ENCODE data around the gene SPINK1.
"Not testable (repeated sequence)": the region's sequence is repeated elsewhere in the genome, so short reads cannot be mapped to it uniquely, and the experiment has no call there.

The SPINK1 gene, protein sequence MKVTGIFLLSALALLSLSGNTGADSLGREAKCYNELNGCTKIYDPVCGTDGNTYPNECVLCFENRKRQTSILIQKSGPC

DNA sequence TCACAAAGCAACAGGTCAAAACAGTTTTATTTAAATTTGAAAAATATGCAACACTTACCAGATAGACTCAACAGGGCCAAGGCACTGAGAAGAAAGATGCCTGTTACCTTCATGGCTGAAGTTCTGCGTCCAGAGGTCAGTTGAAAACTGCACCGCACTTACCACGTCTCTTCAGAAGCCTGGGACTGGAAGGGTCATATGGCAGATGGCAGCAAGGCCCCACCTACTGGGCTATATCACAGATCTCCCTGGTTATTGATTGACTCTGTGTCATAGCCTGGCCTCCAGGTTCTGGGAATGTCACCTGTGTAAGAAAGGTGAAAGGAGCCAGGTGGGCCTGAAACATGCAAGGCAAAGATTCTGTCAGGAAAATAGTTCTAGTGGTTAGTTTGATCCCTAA is at the start of gene SPINK1:
Gene SPINK1 (minus strand): TSS at position 207 of the 400 bp plus-strand sequence. CDS start 94 bp downstream, at position 113.
- no peak for DNase-seq (ENCODE audit: low read depth in 2 of 2)

DNA sequence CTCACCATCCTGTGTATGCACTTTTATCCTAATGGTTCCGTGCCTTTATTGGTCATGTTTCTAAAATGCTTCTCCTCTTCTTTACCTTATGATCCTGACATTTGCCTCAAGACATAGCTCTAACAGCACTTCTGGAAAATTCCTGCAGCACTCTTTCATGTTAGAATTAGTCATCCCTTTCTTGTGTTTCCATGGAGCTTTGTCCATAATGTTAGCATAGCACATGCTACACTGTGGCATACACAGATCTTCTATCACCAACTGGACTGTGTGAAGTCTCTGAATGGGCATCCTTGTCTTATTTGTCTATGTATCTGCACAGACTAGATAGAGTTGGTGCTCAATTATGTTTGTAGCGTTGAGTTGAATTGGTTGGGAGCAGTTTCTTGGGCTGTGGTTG is 49.0 kb upstream of the SPINK1 start:
- no peak for DNase-seq (ENCODE audit: low read depth in 2 of 2)

DNA sequence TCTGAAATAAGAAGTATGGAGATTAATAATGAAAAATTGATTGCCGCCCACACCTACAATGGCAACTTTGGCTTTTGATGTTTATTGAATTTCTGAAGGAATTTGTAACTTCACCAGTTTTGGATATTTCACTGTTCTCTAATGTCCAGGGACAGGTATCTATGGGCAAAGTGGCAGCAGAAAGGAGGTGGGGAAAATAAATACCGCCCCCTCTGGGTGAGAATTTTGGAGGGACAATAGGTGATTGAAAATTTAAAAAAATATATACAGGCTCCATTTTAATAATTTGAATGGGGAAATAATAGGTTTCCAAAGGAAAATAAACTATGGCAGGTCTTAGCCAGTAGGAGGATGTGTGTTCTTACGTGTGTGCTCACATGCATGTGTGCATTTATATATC is 48.3 kb upstream of the SPINK1 start:
- no peak for DNase-seq (ENCODE audit: low read depth in 2 of 2)

DNA sequence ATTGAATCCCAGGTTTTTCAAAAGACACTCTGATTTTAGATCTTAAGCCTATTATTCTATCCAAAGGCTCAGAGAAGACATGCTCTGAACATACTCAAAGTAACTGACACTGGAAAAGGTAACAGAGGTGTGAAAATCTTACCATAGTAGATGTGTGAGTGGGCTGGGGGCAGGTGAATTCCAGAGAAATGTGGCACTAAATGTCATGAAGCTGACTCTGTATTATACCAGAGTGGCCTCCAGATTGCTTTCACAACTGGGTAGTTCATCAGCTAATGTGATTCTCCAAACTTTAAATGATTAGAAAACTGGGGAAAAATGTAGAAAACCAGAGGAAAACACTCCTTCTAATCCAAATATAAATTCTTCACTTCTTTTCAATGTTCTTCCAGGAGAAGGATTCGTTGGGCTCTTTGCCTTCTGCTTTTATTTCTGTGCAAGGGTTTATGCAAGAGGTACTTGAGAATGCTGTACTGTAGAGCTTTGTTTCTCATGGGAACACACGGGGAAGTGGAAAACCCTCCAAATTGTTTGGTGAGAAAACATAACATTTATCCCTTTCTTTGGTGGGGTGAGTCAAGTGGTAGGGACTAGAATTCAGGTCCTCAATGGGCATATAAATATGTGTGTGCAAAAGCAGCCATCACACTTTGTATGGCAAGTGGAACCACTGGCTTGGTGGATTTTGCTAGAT is 46.7 kb upstream of the SPINK1 start, which contains the start of gene SCGB3A2:
Gene SCGB3A2 (plus strand): TSS at position 646 of the 694 bp plus-strand sequence. CDS start 93 bp downstream, outside the sequence.
- DNase-seq (ENCODE audit: low read depth in 2 of 2), result no peak

DNA sequence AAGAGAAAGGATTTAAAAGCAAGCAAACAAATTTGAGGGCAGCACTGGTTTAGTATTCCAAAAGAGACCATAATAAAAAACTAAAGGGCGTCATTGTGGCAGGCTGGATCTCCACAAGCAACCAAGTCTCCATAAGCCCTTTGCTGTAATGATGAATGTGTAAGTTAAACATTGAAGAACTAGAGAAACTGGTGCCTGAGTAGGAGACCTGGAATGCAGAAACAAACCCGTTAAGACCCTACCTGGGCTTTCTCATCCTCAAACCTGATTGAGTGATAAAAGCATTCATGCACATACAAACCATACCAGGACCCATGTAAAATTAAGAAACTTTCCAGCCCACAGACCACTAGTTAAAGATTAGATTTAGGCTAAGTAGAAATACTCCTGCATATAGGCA is 45.2 kb upstream of the SPINK1 start:
- no peak for DNase-seq (ENCODE audit: low read depth in 2 of 2)

DNA sequence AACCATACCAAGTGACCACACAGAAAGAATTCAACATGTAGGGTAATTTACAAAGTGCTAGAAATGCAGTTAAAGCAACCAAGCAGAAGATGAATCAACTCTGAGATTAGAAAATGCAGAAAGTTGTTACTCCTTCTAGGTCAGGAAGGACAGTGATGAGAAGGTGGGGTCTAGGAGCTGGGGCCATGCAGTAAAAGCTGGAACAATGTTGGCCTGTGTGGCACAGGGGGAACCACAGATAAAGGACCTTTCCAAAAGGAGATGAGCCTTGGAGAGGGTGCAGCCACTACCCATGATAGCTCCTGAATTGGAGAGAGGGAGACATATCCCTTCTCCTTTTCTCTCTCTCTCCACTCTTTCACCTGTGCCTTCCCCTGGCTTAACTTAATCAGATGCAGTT is 44.7 kb upstream of the SPINK1 start:
- DNase-seq (ENCODE audit: low read depth in 2 of 2), result no peak

DNA sequence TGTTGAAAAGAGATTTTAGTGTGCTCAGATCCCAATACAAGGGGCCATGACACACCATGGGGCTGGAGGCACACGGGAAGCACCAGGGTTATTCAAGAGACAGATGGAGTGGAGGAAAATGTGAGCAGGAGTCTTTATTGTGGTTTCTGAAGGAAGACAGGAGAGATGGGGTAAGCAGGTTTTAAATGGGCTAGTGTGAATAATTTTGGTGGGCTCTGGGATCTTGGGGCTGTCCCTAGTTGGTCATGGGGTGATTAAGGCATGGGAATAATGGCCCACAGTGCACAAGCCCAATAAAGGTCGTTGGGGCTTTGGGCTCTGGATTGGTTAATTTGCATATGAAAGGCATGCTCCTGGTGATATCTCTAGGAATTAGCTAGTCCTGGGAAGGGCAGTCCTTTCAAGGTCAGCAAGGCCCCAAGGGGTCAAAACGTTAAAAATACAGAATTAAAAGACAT is 43.5 kb upstream of the SPINK1 start:
- no peak for DNase-seq (ENCODE audit: low read depth in 2 of 2)

DNA sequence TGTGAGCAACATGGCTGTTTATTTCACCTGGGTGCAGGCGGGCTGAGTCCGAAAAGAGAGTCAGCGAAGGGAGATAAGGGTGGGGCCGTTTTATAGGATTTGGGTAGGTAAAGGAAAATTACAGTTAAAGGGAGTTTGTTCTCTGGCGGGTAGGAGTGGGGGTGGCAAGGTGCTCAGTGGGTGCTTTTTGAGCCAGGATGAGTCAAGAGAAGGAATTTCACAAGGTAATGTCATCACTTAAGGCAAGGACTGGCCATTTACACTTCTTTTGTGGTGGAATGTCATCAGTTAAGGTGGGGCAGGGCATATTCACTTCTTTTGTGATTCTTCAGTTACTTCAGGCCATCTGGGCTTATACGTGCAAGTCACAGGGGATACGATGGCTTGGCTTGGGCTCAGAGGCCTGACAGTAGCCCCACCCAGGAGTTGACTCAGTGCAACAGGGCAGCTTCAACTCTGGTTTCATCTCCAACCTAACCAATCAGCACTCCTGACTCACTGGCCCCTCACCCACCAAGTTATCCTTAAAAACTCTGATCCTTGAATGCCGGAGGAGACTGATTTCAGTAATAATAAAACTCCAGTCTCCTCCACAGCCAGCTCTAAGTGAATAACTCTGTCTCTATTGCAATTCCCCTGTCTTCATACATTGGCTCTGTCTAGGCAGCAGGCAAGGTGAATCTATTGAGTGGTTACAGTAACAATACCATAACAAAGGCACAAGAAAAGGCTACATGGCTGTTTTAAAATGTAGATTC is 42.8 kb upstream of the SPINK1 start:
- not testable (repeated sequence) for DNase-seq (ENCODE audit: low read depth in 2 of 2)

DNA sequence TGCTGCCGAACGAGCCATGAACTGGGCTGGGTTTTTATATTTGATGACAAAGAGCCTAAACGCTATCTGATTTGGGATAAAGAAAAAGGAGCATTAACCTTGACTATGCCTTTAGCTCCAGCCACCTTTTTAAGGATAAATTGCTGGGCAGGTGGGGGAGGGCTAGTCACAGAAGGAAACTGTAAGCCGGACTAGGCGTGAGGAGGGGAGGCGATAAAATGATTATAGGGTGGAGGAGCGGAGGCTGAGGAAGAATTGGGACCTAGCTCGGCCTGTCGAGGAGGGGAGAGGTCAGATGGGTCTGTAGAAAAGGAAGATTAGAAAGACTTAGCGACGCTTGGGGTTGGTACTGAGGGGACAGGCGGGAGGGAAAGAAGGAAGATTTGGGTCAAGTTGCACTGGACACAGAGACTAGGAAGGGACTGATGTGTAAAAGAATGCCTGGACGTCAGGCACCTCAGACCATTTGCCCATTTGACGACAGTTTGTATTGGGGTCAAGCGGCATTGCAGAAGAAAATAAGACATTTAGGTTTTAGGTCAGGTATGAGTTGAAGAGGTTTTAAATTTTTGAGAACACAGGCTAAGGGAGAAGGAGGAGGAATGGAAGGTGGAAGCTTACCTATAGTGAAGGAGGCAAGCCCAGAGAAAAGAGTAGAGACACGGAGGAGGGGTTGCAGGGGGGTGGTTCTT is 41.4 kb upstream of the SPINK1 start:
- not testable (repeated sequence) for DNase-seq (ENCODE audit: low read depth in 2 of 2)

DNA sequence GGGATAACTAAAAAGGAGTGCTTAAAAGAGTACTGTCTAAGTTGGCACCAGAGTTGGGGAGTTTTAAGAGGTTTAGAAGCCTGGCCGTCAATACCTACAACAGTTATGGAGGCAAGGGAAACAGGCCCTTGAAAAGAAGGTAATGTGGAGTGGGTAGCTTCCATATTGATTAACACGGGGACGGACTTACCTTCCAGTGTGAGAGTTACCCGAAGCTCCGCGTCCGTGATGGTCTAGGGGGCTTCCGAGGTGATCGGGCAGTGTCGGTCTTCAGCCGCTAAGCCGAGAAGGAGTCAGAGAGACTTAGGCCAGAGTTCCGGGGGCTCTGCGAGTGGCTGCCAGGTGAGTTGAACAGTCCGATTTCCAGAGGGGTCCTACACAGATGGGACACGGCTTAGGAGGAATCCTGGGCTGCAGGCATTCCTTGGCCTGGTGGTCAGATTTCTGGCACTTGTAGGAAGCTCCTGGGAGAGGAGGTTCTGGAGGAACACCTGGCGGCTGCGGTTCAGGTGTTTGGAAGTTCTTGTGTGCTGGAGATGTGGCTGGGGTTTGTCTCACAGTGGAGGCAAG is 40.6 kb upstream of the SPINK1 start:
- DNase-seq (ENCODE audit: low read depth in 2 of 2), result not testable (repeated sequence)

DNA sequence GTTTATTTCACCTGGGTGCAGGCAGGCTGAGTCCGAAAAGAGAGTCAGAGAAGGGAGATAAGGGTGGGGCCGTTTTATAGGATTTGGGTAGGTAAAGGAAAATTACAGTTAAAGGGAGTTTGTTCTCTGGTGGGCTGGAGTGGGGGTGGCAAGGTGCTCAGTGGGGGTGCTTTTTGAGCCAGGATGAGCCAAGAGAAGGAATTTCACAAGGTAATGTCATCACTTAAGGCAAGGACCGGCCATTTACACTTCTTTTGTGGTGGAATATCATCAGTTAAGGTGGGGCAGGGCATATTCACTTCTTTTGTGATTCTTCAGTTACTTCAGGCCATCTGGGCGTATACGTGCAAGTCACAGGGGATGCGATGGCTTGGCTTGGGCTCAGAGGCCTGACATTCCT is 38.4 kb upstream of the SPINK1 start:
- DNase-seq (ENCODE audit: low read depth in 2 of 2), result not testable (repeated sequence)

DNA sequence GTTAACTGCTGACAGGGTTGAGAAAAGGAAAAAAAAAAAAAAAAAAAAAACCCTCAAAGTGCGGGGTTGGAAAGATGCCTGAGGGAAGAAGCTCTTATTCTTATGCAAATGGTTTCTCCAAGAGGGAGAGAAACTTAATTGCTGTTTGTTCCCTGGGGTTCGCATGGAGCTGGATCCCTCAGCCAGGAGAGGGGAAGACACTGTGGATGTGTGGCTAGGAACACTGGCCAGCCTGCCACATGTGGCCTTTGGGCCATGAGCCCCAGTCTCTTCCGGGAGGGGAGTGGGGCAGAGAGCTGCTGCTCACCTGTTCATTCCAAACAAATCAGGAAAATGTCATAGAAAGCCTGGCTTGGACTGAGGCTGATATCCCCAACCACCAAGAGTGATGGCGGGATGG is 37.6 kb upstream of the SPINK1 start:
- no peak for DNase-seq (ENCODE audit: low read depth in 2 of 2)

DNA sequence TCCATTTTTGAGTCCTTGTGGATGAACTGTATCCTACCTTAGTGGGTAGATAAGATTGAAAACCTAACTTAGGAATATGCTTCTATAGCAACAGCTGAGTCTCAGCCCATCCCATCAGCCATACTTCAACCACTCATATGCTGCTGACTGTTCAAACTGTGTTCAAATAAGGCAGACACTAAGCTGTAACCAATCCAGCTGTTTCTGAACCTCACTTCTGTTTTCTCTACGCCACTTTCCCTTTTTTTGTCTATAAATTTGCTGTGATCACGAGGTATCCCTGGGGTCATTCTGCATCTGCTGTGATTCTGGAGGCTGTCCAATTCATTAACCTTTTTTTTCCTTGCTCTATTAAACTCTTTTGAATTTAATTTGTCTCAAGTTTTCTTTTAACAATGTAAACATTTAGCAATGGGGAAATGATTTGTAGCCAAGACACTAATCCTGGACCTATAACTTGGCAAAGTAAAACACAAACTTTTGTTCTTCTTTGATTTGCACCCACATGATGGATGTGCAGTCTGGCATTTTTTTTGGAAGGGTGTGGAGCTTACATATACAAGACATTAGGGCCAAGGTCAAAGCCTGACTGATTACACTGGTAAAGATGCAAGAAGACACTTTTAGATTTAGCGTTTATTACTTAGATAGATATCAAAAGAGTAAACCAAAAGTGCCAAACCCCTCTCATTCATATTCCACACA is 32.1 kb upstream of the SPINK1 start:
- no peak for DNase-seq (ENCODE audit: low read depth in 2 of 2)

DNA sequence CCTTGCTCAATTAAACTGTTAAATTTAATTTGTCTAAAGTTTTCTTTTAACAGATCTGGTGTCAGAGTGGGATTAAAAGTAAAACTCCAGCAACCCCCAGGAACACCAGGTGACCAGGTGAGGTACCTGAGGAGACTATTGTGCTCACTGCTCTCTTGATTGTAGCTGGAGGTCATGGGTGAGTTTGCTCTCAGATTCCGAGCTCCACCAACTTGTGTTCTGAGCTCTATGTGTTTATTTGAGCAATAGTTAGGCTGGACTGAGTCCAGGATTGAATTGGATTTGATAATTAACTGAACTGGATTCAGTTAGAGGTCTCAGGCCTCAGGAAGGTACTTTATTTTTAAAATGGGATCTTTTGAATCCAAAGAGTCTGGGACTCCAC is 29.2 kb upstream of the SPINK1 start:
- no peak for DNase-seq (ENCODE audit: low read depth in 2 of 2)

DNA sequence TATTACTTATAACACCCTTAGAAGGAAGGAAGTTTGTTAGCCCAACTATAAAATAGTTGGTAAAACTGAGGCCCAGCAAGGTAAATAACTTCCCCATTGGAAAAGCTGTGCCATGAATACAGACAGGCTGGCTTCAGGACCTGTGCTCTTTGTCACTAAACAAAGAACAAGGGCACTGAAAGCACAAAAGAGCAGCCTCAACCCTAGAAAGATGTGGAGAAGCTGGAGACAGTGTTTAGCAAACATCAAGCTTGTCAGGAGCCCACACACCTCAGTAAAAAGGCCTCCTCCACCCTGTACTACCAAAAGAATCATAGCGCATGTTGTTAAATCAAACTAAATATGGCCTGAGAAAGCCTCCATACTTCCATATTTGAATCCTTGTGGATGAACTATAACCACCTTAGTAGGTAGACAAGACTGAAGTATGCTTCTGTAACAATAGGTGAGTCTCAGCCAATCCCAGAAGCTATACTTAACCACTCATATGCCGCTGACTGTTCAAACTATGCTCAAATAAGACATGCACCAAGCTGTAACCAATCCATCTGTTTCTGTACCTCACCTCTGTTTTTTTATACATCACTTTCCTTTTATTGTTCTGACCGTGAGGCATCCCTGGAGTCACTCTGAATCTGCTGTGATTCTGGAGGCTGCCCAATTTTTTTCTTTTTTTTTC is 28.6 kb upstream of the SPINK1 start:
- DNase-seq (ENCODE audit: low read depth in 2 of 2), result no peak

DNA sequence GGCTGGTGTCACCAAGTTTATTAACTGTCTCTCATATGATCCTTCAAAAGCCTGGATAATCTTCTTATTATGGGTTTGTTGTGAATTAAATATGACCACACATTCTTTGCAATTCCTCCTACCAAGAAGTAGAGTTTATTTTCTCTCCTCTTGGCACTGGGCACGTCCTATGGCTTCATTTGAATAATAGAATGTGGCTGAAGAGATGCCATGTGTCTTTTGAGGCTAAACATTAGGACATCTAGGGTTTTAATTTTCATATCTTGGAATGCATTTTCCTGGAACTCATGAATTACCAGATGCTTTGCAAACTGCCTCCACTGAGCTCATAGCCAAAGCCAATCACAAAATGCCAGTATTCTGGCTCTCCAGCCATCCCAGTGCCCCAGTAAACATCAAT is 27.1 kb upstream of the SPINK1 start:
- DNase-seq (ENCODE audit: low read depth in 2 of 2), result no peak

DNA sequence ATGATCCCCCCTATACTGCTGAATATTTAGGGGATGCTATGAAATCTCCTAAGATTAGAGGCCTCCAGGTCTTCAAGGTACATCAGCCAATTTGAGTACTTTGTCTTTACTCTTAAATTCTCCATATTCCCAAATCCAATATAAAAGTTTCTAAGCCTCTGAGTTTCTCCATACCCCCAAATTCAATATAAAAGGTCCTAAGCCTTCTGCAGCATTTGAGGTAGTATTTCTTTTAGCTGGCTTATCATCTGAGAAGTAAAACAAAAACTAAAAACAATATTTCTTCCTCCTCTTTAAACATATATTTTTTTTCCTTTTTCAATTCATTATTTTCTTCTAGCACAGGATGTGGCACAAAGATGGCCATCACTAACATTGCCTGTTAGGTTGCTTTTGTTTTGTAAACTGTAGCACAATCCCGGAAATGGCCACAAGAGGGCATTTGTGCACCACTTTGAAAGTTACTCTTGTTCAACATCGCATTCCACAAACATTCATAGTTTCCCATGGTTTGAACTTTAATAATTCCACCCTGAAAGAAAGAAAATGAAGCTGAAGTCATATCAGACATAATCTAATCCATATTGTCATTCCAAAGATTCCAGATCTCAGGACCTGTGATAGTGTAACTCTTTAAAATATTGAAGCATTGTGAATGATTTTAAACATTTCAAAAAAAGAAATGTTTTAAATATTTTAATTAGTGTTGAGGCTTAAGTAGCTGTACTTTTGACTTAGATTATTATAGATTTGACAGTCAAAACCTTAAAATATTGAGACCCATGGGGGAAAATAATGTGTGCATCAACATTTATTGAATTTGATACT is 26.0 kb upstream of the SPINK1 start:
- DNase-seq (ENCODE audit: low read depth in 2 of 2), result peak; percentile 13 to 18

DNA sequence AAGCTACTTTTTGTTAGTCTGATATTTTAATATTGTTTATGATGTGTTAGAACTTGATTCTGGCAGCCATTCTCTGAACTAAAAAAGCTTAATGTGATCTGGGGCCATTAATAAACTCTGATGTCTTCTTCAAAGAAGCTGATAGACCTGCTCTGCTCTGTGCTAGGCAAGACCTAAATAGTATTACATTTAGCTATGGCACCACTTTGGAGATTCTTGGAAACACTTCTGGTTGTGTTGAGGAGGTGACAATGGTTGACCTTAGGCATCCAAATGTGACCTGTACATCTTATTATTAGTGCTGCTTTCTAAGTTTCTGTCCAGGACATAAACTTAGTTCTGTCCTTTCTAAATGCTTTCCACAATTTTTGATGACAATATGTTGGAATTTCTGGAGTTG is 25.3 kb upstream of the SPINK1 start:
- DNase-seq (ENCODE audit: low read depth in 2 of 2), result no peak

DNA sequence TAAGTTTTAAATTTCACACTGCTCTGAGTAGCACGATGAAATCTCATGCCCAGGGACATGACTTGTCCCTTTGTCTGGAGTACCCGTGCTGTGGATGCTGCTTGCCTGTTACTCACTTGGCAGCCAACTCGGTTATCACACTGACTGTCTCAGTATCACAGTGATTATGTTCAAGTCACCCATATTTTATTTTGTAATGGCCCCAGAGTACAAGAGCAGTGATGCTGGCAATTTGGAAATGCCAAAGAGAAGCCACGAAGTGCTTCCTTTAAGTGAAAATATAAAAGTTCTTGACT is 24.3 kb upstream of the SPINK1 start:
- no peak for DNase-seq (ENCODE audit: low read depth in 2 of 2)
